Panc1 (cell line): ENCODE results near the gene BMF. TPM values are rescaled to one million over a fixed set of nuclear protein-coding genes. Genes with fewer than 3 reads are reported as not detected.
A peak's percentile ranks its signal among the peaks of the same experiment; 100 is the strongest.

Experiments
- ATAC-seq: fragments of 200-7000 bp; cut with Tn5 transposase; 2 replicates; pipeline ENCODE4 v1.9.1; 2020; ENCODE audit warnings: mild to moderate bottlenecking, moderate library complexity
- BruUV-seq: library from RNA; stranded (reverse); fragments of 400-500 nt; replicated peaks from 2 replicates; lab custom pipeline; 2021; lab: Mats Ljungman, UMichigan
- CTCF ChIA-PET: fragments of 300-600 bp; sonication (Branson Sonifier 250); formaldehyde crosslinking; loops from one replicate; lab custom pipeline; 2022; ENCODE audit warnings: antibody characterized with exemption; lab: Charles Lee
- POLR2A ChIA-PET: fragments of 300-600 bp; sonication (Branson Sonifier 250); formaldehyde crosslinking; loops from one replicate; lab custom pipeline; 2022; ENCODE audit warnings: antibody characterized with exemption; lab: Charles Lee
- DNase-seq: peaks from one replicate; pipeline ENCODE4 v3.0.0-alpha.2; 2010; ENCODE audit warnings: low read depth, low spot score
- H3K27ac ChIP-seq: 2 replicates; pipeline ENCODE4 v1.5.1; 2011; ENCODE audit warnings: mild to moderate bottlenecking, low read length, inconsistent platforms
- H3K27me3 ChIP-seq: fragments of 200-500 bp; sonication (Bioruptor generic); 2 replicates; pipeline ENCODE4 v1.6.0; 2014; ENCODE audit warnings: low read length, inconsistent platforms; ENCODE audit not compliant: control insufficient read depth, insufficient read depth
- H3K36me3 ChIP-seq: fragments of 200-500 bp; sonication (Bioruptor generic); 2 replicates; pipeline ENCODE4 v1.5.1; 2014; ENCODE audit warnings: inconsistent platforms, mild to moderate bottlenecking, low read length, moderate library complexity; ENCODE audit not compliant: control insufficient read depth, insufficient read depth
- H3K4me1 ChIP-seq: 2 replicates; pipeline ENCODE4 v1.5.1; 2011; ENCODE audit warnings: inconsistent platforms, mild to moderate bottlenecking, low read length, moderate library complexity; ENCODE audit not compliant: control insufficient read depth, insufficient read depth
- H3K4me3 ChIP-seq, 2 experiments: 2 replicates each; pipeline ENCODE4 v1.5.1; 2011 to 2012; ENCODE audit warnings: low read depth in 2 of 2, low read length in 2 of 2, mild to moderate bottlenecking in 2 of 2, inconsistent platforms in 1 of 2, moderate library complexity in 1 of 2
- H3K9me3 ChIP-seq: fragments of 200-500 bp; sonication (Bioruptor generic); 2 replicates; pipeline ENCODE4 v1.5.1; 2014; ENCODE audit warnings: low read depth, mild to moderate bottlenecking, inconsistent platforms, low read length, moderate library complexity; ENCODE audit not compliant: control insufficient read depth, insufficient read depth
- CTCF ChIP-seq: fragments of 450-650 bp; IDR thresholded peaks from 2 replicates; pipeline ENCODE4 v1.5.1; 2017; ENCODE audit warnings: mild to moderate bottlenecking
- POLR2AphosphoS5 ChIP-seq: IDR thresholded peaks from 2 replicates; pipeline ENCODE4 v1.6.1; 2012; ENCODE audit warnings: mild to moderate bottlenecking, low read depth, low read length, moderate library complexity
- REST ChIP-seq, 2 experiments: IDR thresholded peaks; 2 replicates each; pipeline ENCODE4 v1.6.1; 2011 to 2012; ENCODE audit warnings: low read depth in 2 of 2, control low read depth in 1 of 2, low read length in 1 of 2, mild to moderate bottlenecking in 1 of 2, moderate library complexity in 1 of 2; ENCODE audit not compliant: insufficient read depth in 1 of 2
- SIN3A ChIP-seq: IDR thresholded peaks from 2 replicates; pipeline ENCODE4 v1.6.1; 2012; ENCODE audit warnings: low read depth, mild to moderate bottlenecking, low read length, moderate library complexity, borderline replicate concordance; ENCODE audit not compliant: insufficient read depth
- TCF7L2 ChIP-seq: IDR thresholded peaks from 2 replicates; pipeline ENCODE4 v1.6.1; 2011; ENCODE audit warnings: mild to moderate bottlenecking, low read depth, low read length, inconsistent platforms
- in situ Hi-C: cut with HindIII; loops from 2 replicates; pipeline ENCODE4 v1.10.0; 2016; ENCODE audit warnings: low sequenced_read_pairs, low pct_unique_long_range_greater_than_20kb
- intact Hi-C: fragments of 100-400 bp; cut with micrococcal nuclease; formaldehyde crosslinking; loops from one replicate; pipeline ENCODE4 v1.10.0; 2022; ENCODE audit not compliant: unreplicated experiment
- total RNA-seq: library from RNA; stranded (reverse); gene quantifications from one replicate; pipeline ENCODE4 v1.2.1, GENCODE V29; 2021; ENCODE audit not compliant: unreplicated experiment

Gene BMF
- total RNA-seq, 1 experiment from 2014 or later: 7.8 TPM

- DNase-seq (no peak), ATAC-seq (no peak)
- ChIA-PET CTCF (no interaction called here), POLR2A (no interaction called here)
- intact Hi-C loops: no loop called here
- no TSS peak for BruUV-seq
- Histone ChIP-seq H3K36me3 (no peaks in the 10 kb centered on the region), H3K27ac (no peak overlapping the region), H3K4me3 (no peak overlapping the region), H3K27me3 (peaks cover 22% of the 10 kb centered on the region), H3K4me1 (peaks cover 5% of the 10 kb centered on the region; the same call in 1 of the 2 replicates), H3K9me3 (no peaks in the 10 kb centered on the region)
- in situ Hi-C loops: no loop called here
- TF ChIP-seq SIN3A (no peak), REST (IDR thresholded peaks at IDR 0.05; ENCODE audit: insufficient read depth in 1 of 2, low read depth in 2 of 2, low read length in 1 of 2) (no peak), CTCF (no peak), POLR2AphosphoS5 (no peak), TCF7L2 (no peak)
Observed at GRCh38 chr15:40130118-40130517, 21.4 kb upstream of the BMF start.

- Histone ChIP-seq H3K4me3 (no peak overlapping the region), H3K4me1 (peaks cover 5% of the 10 kb centered on the region; the same call in 1 of the 2 replicates), H3K9me3 (no peaks in the 10 kb centered on the region), H3K36me3 (no peaks in the 10 kb centered on the region), H3K27me3 (peaks cover 22% of the 10 kb centered on the region), H3K27ac (no peak overlapping the region)
- no peak for DNase-seq
- BruUV-seq: no TSS peak
- in situ Hi-C loops: no loop called here
- peak; percentile 54 for ATAC-seq
- TF ChIP-seq SIN3A: no peak
- TF ChIP-seq REST (IDR thresholded peaks at IDR 0.05; ENCODE audit: insufficient read depth in 1 of 2, low read depth in 2 of 2, low read length in 1 of 2): no peak
- no peak for TF ChIP-seq CTCF
- no peak for TF ChIP-seq POLR2AphosphoS5
- TF ChIP-seq TCF7L2: no peak
- intact Hi-C loops: no loop called here
- CTCF ChIA-PET: no interaction called here
- POLR2A ChIA-PET: no interaction called here
Observed at GRCh38 chr15:40128766-40129660, 20.3 kb upstream of the BMF start.
